Small intestine (tissue), 7 donors: ENCODE data around the gene ZNRF3. TPM values are rescaled to one million over a fixed set of nuclear protein-coding genes. Genes with fewer than 3 reads are reported as not detected.

Experiments
- DNase-seq, 2 donors: peaks; one replicate each; pipeline versions ENCODE4 v3.0.0 to v3.0.0-alpha.2; 2013
- FAIRE-seq: peaks from 2 replicates; lab custom pipeline; 2012; peaks lifted over from hg19 to GRCh38; lab: Jason Lieb, UNC
- H3K27ac ChIP-seq, 3 donors: one replicate each; pipeline ENCODE4 v1.5.1; 2013; ENCODE audit warnings: low read length in 2 of 3, mild to moderate bottlenecking in 2 of 3, control low read depth in 1 of 3, inconsistent platforms in 1 of 3, low read depth in 1 of 3, moderate library complexity in 1 of 3
- H3K27me3 ChIP-seq, 3 donors: one replicate each; pipeline ENCODE4 v1.6.1; 2013; ENCODE audit warnings: low read length in 3 of 3, inconsistent platforms in 1 of 3; ENCODE audit not compliant: control insufficient read depth in 3 of 3, insufficient read depth in 3 of 3
- H3K36me3 ChIP-seq, 3 donors: one replicate each; pipeline ENCODE4 v1.6.1; 2013; ENCODE audit warnings: low read length in 3 of 3, inconsistent platforms in 1 of 3, low read depth in 1 of 3, mild to moderate bottlenecking in 1 of 3, moderate library complexity in 1 of 3; ENCODE audit not compliant: control insufficient read depth in 3 of 3, insufficient read depth in 2 of 3
- H3K4me1 ChIP-seq, 3 donors: one replicate each; pipeline ENCODE4 v1.6.1; 2013; ENCODE audit warnings: low read length in 2 of 3, inconsistent platforms in 1 of 3, low read depth in 1 of 3, mild to moderate bottlenecking in 1 of 3, moderate library complexity in 1 of 3; ENCODE audit not compliant: control insufficient read depth in 3 of 3, insufficient read depth in 2 of 3
- H3K4me3 ChIP-seq, 3 donors: one replicate each; pipeline ENCODE4 v1.5.1; 2013; ENCODE audit warnings: low read length in 3 of 3, control low read depth in 1 of 3, inconsistent platforms in 1 of 3, low read depth in 1 of 3, mild to moderate bottlenecking in 1 of 3, moderate library complexity in 1 of 3
- H3K9me3 ChIP-seq, 2 donors: one replicate each; pipeline ENCODE4 v1.6.1; 2013; ENCODE audit warnings: low read depth in 1 of 2, low read length in 1 of 2; ENCODE audit not compliant: control insufficient read depth in 2 of 2, insufficient read depth in 1 of 2
- WGBS, 3 donors: extraction: QIAGEN DNeasy Blood & Tissue Kit; methylation state at CpG; one replicate each; pipeline ENCODE4 v1.1.7; 2013; 5-methylcytosine and 5-hydroxymethylcytosine counted together
- polyA plus RNA-seq, 4 donors: library from polyadenylated mRNA; stranded (reverse) in 3 of 4; unstranded in 1 of 4; fragments of 200-250 nt in 3 of 4; fragments of 120-200 nt in 1 of 4; gene quantifications; one replicate each; pipeline versions ENCODE4 v1.2.1 to v1.2.3, GENCODE V29; 2013
- donor health status: healthy with polysubstance abuse.
- donor health status: control.
- donor health status: control.
- donor health status: Bipolar disorder and iron deficiency.
- donor health status: healthy.

ZNRF3 gene
- polyA plus RNA-seq, 4 donors = 0.22 to 9.1 (median 4.2) TPM

GRCh38 chr22:29048822-29049654 is 165.7 kb downstream of the ZNRF3 start:
- H3K9me3 ChIP-seq = no peaks in the 10 kb centered on the region
- H3K27ac ChIP-seq = no peak overlapping the region
- whole genome bisulfite sequencing, 3 donors = 89 to 94% (median 93%) methylated on average over 26 to 31 of the region's 31 CpGs
- FAIRE-seq = no peak
- no peaks in the 10 kb centered on the region for H3K27me3 ChIP-seq
- H3K4me1 ChIP-seq = no peaks in the 10 kb centered on the region
- no peak overlapping the region for H3K4me3 ChIP-seq
- H3K36me3 ChIP-seq = peaks cover 2 to 81% (median 6%) of the 10 kb centered on the region in 3 donors
- DNase-seq = no peak

GRCh38 chr22:29049655-29050263 is 166.4 kb downstream of the ZNRF3 start:
- Histone ChIP-seq H3K36me3 (peaks cover 0 to 82% (median 6%) of the 10 kb centered on the region in 3 donors), H3K9me3 (no peaks in the 10 kb centered on the region), H3K4me1 (no peaks in the 10 kb centered on the region), H3K27me3 (no peaks in the 10 kb centered on the region), H3K27ac (no peak overlapping the region), H3K4me3 (no peak overlapping the region)
- 81 to 89% (median 86%) methylated on average over 37 to 38 of the region's 38 CpGs for WGBS, 3 donors
- DNase-seq = no peak
- FAIRE-seq = no peak

- Histone ChIP-seq H3K36me3 (peaks cover 0 to 77% (median 6%) of the 10 kb centered on the region in 3 donors), H3K27ac (no peak overlapping the region), H3K4me1 (no peaks in the 10 kb centered on the region), H3K27me3 (no peaks in the 10 kb centered on the region), H3K9me3 (no peaks in the 10 kb centered on the region), H3K4me3 (no peak overlapping the region)
- DNase-seq = no peak
- no peak for FAIRE-seq
- WGBS, 3 donors = 89 to 94% (median 92%) methylated on average over 20 to 24 of the region's 24 CpGs
Observed at GRCh38 chr22:29050457-29050856, 167.1 kb downstream of the ZNRF3 start.

- FAIRE-seq = no peak
- no peaks in the 10 kb centered on the region for H3K4me1 ChIP-seq
- WGBS, 3 donors = 91 to 93% (median 93%) methylated on average over 8 of the region's 8 CpGs
Observed at GRCh38 chr22:29053048-29053702, 169.8 kb downstream of the ZNRF3 start.

GRCh38 chr22:29054251-29054767 is 170.9 kb downstream of the ZNRF3 start:
- DNase-seq (no peak), FAIRE-seq (no peak)
- Histone ChIP-seq H3K27ac (no peak overlapping the region), H3K36me3 (peaks cover 0 to 46% (median 0%) of the 10 kb centered on the region in 3 donors), H3K4me3 (no peak overlapping the region), H3K4me1 (no peaks in the 10 kb centered on the region), H3K9me3 (no peaks in the 10 kb centered on the region), H3K27me3 (no peaks in the 10 kb centered on the region)
- WGBS, 3 donors = 73 to 82% (median 76%) methylated on average over 10 of the region's 10 CpGs

More at GRCh38 chr22:29053048-29053702, 169.8 kb downstream of the ZNRF3 start:
- Histone ChIP-seq H3K4me3 (no peak overlapping the region), H3K36me3 (peaks cover 0 to 57% (median 6%) of the 10 kb centered on the region in 3 donors), H3K9me3 (no peaks in the 10 kb centered on the region), H3K27me3 (no peaks in the 10 kb centered on the region), H3K27ac (no peak overlapping the region)
- no peak for DNase-seq

- no peak overlapping the region for H3K27ac ChIP-seq
- WGBS, 3 donors = 82 to 88% (median 87%) methylated on average over 14 of the region's 14 CpGs
- H3K27me3 ChIP-seq = no peaks in the 10 kb centered on the region
- no peak overlapping the region for H3K4me3 ChIP-seq
- H3K4me1 ChIP-seq = no peaks in the 10 kb centered on the region
- H3K36me3 ChIP-seq = peaks cover 0 to 36% (median 0%) of the 10 kb centered on the region in 3 donors
- H3K9me3 ChIP-seq = no peaks in the 10 kb centered on the region
- DNase-seq (no peak), FAIRE-seq (no peak)
Observed at GRCh38 chr22:29055192-29055830, 171.9 kb downstream of the ZNRF3 start.

- DNase-seq = no peak
- no peaks in the 10 kb centered on the region for H3K9me3 ChIP-seq
- peaks cover 0 to 25% (median 0%) of the 10 kb centered on the region in 3 donors for H3K36me3 ChIP-seq
- no peak for FAIRE-seq
- no peak overlapping the region for H3K4me3 ChIP-seq
- 93% methylated on average over 3 of the region's 3 CpGs for WGBS, 3 donors
- no peak overlapping the region for H3K27ac ChIP-seq
- H3K4me1 ChIP-seq = no peaks in the 10 kb centered on the region
- H3K27me3 ChIP-seq = no peaks in the 10 kb centered on the region
Observed at GRCh38 chr22:29056472-29056871, 173.1 kb downstream of the ZNRF3 start.
